Thymus (tissue), 11 donors: ENCODE results near the gene SIX3. TPM values are rescaled to one million over a fixed set of nuclear protein-coding genes. Genes with fewer than 3 reads are reported as not detected.
A peak's percentile ranks its signal among the peaks of the same experiment; 100 is the strongest.

Experiments
- DNase-seq, 9 donors: peaks; one replicate each; pipeline ENCODE4 v3.0.0-alpha.2; 2013; ENCODE audit warnings: low spot score in 9 of 9, low read depth in 6 of 9, missing footprints in 1 of 9
- H3K27ac ChIP-seq, 2 donors: one replicate each; pipeline ENCODE4 v1.5.1; 2013; ENCODE audit warnings: control low read depth in 1 of 2, low read depth in 1 of 2, low read length in 1 of 2, mild to moderate bottlenecking in 1 of 2, moderate library complexity in 1 of 2
- H3K27me3 ChIP-seq, 2 donors: one replicate each; pipeline ENCODE4 v1.5.1; 2013; ENCODE audit warnings: low read length in 1 of 2; ENCODE audit not compliant: control insufficient read depth in 2 of 2, insufficient read depth in 1 of 2
- H3K36me3 ChIP-seq, 2 donors: one replicate each; pipeline ENCODE4 v1.5.1; 2013; ENCODE audit warnings: low read length in 1 of 2, mild to moderate bottlenecking in 1 of 2, moderate library complexity in 1 of 2; ENCODE audit not compliant: control insufficient read depth in 2 of 2, insufficient read depth in 2 of 2
- H3K4me1 ChIP-seq, 2 donors: one replicate each; pipeline ENCODE4 v1.5.1; 2013; ENCODE audit warnings: low read length in 2 of 2; ENCODE audit not compliant: control insufficient read depth in 2 of 2, insufficient read depth in 2 of 2
- H3K4me3 ChIP-seq, 2 donors: one replicate each; pipeline ENCODE4 v1.5.1; 2013; ENCODE audit warnings: low read length in 2 of 2, control low read depth in 1 of 2, mild to moderate bottlenecking in 1 of 2
- H3K9me3 ChIP-seq, 2 donors: one replicate each; pipeline ENCODE4 v1.5.1; 2013; ENCODE audit warnings: low read length in 1 of 2, mild to moderate bottlenecking in 1 of 2; ENCODE audit not compliant: control insufficient read depth in 2 of 2, insufficient read depth in 1 of 2
- WGBS: extraction: QIAGEN DNeasy Blood & Tissue Kit; methylation state at CpG from one replicate; pipeline ENCODE4 v1.1.7; 2013; 5-methylcytosine and 5-hydroxymethylcytosine counted together
- polyA plus RNA-seq: library from polyadenylated mRNA; stranded (reverse); fragments of 200-250 nt; gene quantifications from one replicate; pipeline ENCODE4 v1.2.3, GENCODE V29; 2013
- total RNA-seq: library from RNA; stranded (reverse); fragments of 120-200 nt; gene quantifications from one replicate; pipeline ENCODE4 v1.2.4, GENCODE V29; 2013
- donor health status: healthy.

The SIX3 gene
- total and polyA plus RNA-seq, 2 donors: 0.11 TPM; not detected in 1

DNA sequence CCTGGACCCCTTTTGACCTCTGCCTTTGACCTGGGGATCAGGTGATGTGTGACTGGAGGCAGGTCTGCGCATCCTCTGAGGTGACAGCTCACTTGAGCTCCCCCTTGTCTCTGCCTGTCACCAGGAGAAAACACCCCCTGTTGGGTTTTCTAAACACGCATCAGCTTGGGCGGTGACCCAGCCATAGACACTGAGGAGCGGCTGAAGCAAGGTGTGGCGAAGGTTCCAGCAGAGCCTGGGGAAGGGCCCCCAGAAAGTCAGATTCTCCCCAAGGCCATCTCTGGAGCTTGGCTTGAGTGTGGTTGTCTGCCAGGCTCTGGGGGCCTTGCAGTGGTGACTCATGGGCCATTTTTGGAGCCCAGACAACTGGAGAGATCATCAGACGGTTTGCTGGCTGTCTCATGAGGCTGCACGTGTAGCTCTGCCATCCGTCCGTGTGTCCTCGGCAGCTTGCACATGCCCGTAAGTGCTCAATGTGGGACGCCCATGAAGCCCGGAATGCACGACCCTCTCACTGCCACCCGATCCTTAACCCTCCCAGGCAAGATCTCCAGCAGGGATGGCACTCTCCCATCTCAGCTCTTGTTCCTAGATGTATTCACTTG is 29.4 kb downstream of the SIX3 start:
- Histone ChIP-seq H3K27ac (no peak overlapping the region), H3K9me3 (no peaks in the 10 kb centered on the region), H3K36me3 (no peaks in the 10 kb centered on the region), H3K27me3 (peaks cover 0 to 18% of the 10 kb centered on the region in 2 donors), H3K4me1 (no peaks in the 10 kb centered on the region), H3K4me3 (no peak overlapping the region)
- 93% methylated on average over 15 of the region's 15 CpGs for WGBS
- DNase-seq: no peak

DNA sequence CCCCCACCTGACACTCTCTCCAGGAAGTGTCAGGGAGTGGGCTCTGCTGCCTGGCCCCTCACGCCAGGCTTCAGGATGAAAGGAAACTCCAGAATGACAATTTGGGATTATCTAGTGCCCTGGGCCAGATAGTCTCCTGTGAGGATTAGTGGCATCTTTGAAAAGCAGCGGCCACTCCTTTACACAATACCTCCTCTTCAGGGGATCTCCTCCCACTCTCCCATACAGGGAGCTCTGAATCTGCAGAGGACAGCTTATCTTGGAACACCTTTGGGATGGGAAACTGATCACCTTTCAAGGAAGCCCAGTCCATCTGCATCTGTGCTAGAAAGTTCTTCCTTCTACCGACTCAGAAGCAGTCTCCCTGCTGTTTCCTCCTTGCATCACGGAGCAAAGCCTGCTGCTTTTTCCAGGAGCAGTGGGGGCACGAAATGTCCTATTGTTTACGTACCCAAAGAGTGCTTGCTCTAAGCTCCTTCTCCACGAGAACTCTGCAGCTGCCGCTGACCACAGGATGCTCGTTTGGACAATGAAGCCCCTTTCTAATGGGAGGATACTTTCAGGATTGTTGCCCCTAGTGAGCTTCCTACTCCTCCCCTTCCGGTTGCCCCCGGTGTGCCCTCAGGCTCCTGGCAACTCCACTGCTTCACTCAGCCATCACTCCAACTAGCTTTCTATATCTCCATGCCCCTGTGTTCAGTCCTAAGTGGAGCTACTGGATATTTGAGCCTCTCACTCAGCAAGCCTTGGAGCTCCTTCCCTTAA is 31.5 kb downstream of the SIX3 start:
- DNase-seq: no peak
- Histone ChIP-seq H3K27me3 (peaks cover 0 to 10% of the 10 kb centered on the region in 2 donors), H3K4me1 (no peaks in the 10 kb centered on the region), H3K27ac (no peak overlapping the region), H3K4me3 (no peak overlapping the region), H3K36me3 (no peaks in the 10 kb centered on the region), H3K9me3 (no peaks in the 10 kb centered on the region)
- 38% methylated on average over 11 of the region's 11 CpGs for WGBS

- WGBS: 84% methylated on average over 6 of the region's 6 CpGs
- H3K4me1 ChIP-seq: no peaks in the 10 kb centered on the region
- peaks cover 0 to 14% of the 10 kb centered on the region in 2 donors for H3K27me3 ChIP-seq
- no peaks in the 10 kb centered on the region for H3K36me3 ChIP-seq
- no peak for DNase-seq
- H3K4me3 ChIP-seq: no peak overlapping the region
- no peaks in the 10 kb centered on the region for H3K9me3 ChIP-seq
- no peak overlapping the region for H3K27ac ChIP-seq
Measured at GRCh38 chr2:44974064-44974715, 32.7 kb downstream of the SIX3 start.

DNA sequence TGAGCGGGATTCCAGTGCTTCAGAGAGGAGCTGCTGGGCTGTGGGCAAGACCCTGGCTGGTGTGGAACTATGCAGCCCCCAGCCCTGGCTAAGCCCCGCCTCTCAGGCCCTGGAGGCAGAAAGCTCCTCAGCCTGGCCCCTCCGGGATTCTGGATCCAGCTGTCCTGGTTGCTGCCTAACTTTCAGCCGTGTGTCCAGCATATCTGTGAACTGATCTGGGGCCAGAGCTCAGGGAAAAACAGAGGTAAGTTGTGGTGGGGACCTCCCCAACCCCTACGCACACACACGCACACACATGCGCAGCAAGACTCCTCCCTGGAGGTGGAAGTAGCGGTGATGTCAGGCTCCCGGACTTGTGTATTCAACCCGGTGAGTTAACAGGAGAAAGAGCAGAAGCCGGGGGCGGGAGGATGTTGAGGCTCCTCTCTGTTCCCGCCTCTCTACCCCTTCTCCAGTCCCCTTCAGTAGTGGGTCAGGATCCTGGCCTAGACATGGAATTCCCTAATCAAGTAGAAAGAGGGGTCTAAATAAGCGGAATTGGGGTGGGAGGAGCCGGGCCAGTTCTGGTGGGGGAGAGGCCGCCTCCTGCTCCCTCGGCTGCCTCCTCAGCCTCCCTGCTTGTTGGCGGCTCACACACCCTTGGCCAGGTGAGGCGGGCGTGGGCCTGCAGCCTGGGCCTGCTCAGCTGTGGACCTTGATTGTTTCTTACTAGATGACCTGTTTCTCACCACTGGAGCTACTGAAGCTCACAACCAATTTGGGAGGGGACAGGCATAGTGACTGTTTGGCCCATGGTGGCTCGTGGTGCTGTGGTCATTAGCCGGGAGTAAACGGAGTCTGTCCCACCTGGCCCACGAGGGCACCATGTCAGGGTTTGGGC is 34.3 kb downstream of the SIX3 start:
- H3K4me3 ChIP-seq: no peak overlapping the region
- DNase-seq: no peak
- no peaks in the 10 kb centered on the region for H3K4me1 ChIP-seq
- peaks cover 0 to 14% of the 10 kb centered on the region in 2 donors for H3K27me3 ChIP-seq
- no peak overlapping the region for H3K27ac ChIP-seq
- H3K36me3 ChIP-seq: no peaks in the 10 kb centered on the region
- no peaks in the 10 kb centered on the region for H3K9me3 ChIP-seq
- WGBS: 84% methylated on average over 24 of the region's 24 CpGs

DNA sequence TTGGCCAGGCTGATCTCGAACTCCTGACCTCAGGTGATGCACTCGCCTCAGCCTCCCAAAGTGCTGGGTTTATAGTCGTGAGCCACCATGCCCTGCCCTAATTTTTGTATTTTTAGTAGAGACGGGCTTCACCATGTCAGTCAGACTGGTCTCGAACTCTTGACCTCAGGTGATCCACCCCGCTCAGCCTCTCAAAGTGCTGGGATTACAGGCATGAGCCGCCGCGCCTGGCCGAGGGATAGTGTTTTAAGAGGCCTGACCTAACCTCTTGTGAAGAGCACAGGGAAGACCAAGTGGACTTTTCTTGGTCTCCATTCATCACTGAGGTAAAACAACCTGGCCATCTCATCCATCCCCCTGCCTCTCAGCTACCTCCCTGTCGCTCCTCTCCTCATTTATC is 38.1 kb downstream of the SIX3 start:
- peaks cover 0 to 18% of the 10 kb centered on the region in 2 donors for H3K27me3 ChIP-seq
- 92% methylated on average over 11 of the region's 11 CpGs for WGBS
- H3K27ac ChIP-seq: no peak overlapping the region
- no peak for DNase-seq
- no peaks in the 10 kb centered on the region for H3K36me3 ChIP-seq
- H3K4me1 ChIP-seq: no peaks in the 10 kb centered on the region
- H3K4me3 ChIP-seq: no peak overlapping the region
- H3K9me3 ChIP-seq: no peaks in the 10 kb centered on the region

GRCh38 chr2:44980751-44981713 is 39.5 kb downstream of the SIX3 start:
- no peaks in the 10 kb centered on the region for H3K36me3 ChIP-seq
- H3K27ac ChIP-seq: no peak overlapping the region
- peaks cover 0 to 16% of the 10 kb centered on the region in 2 donors for H3K27me3 ChIP-seq
- no peaks in the 10 kb centered on the region for H3K9me3 ChIP-seq
- WGBS: 82% methylated on average over 9 of the region's 9 CpGs
- no peak overlapping the region for H3K4me3 ChIP-seq
- H3K4me1 ChIP-seq: no peaks in the 10 kb centered on the region
- no peak for DNase-seq

GRCh38 chr2:44981714-44982108 is 40.2 kb downstream of the SIX3 start:
- Histone ChIP-seq H3K27ac (no peak overlapping the region), H3K4me3 (no peak overlapping the region), H3K27me3 (peaks cover 0 to 16% of the 10 kb centered on the region in 2 donors), H3K4me1 (no peaks in the 10 kb centered on the region), H3K36me3 (no peaks in the 10 kb centered on the region), H3K9me3 (no peaks in the 10 kb centered on the region)
- WGBS: 22% methylated on average over 14 of the region's 14 CpGs
- peak; percentile 37 to 78 (median 51) for DNase-seq
